Mucosa of descending colon (tissue), 3 donors: ENCODE results near the gene TPI1. TPM values are rescaled to one million over a fixed set of nuclear protein-coding genes. Genes with fewer than 3 reads are reported as not detected.

ENCODE experiments used
- ATAC-seq: fragments of 200-7000 bp; cut with Tn5 transposase; one replicate; pipeline ENCODE4 v1.9.1; 2020; ENCODE audit warnings: mild to moderate bottlenecking, moderate library complexity
- DNase-seq, 3 donors: peaks; one replicate each; pipeline ENCODE4 v3.0.0-alpha.2; 2020
- H3K36me3 ChIP-seq: fragments of 200-600 bp; one replicate; pipeline ENCODE4 v1.8.0; 2021; ENCODE audit warnings: low read depth, mild to moderate bottlenecking
- H3K4me1 ChIP-seq: fragments of 200-600 bp; one replicate; pipeline ENCODE4 v1.8.0; 2021; ENCODE audit warnings: low read depth, mild to moderate bottlenecking
- H3K4me3 ChIP-seq: fragments of 200-600 bp; one replicate; pipeline ENCODE4 v1.8.0; 2021; ENCODE audit warnings: mild to moderate bottlenecking
- H3K9me3 ChIP-seq: fragments of 200-600 bp; one replicate; pipeline ENCODE4 v1.8.0; 2021; ENCODE audit warnings: mild to moderate bottlenecking
- intact Hi-C, 2 donors: fragments of 100-400 bp; cut with DNase I in 1 of 2; cut with micrococcal nuclease in 1 of 2; formaldehyde crosslinking; loops; one replicate each; pipeline versions ENCODE4 v1.11.0 to v1.11.1; 2022; cut with DNase I, micrococcal nuclease
- total RNA-seq, 3 donors: library from RNA; stranded (reverse); fragmentation: NEBNext Ultra II Directional in 2 of 3; extraction: Animal tissue kit (Norgen Biotek cat#: 25700) in 2 of 3; gene quantifications; one replicate each; pipeline versions ENCODE4 v1.2.1 to v1.2.4, GENCODE V29; 2021 to 2023
- TF ChIP-seq, protein P1 (sequence below): fragments of 200-600 bp; IDR thresholded peaks from one replicate; pipeline ENCODE4 v1.8.0; 2022; ENCODE audit warnings: antibody characterized with exemption, mild to moderate bottlenecking
- donor health status: DM: no; HTN: no; CAD: no; lungs with moderate emphysema.
- donor health status: DM: no; HTN: no; CAD: no.
- donor health status: DM: no; HTN: yes; CAD: no.

The TPI1 gene
- total RNA-seq, 3 donors from 2014 or later = 408 to 766 (median 700) TPM

DNA sequence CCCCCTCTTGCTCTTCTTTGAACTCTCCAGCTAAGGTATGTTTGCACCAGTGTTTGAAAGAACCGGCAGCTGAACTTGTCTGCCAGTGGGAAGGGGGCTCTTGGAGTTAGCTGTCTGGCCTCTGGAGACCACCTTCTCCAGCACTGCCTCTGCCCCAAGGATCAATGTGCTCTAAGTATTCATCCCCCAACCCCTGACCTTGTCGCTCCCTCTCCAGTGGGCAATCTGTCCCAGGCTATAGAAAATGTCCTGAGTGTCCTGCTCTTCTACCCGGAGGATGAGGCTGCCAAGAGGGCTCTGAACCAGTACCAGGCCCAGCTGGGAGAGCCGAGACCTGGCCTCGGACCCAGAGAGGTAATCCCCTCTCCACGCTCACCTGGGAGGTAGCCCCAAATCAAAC lies 36.3 kb upstream of the TPI1 start:
- no peaks in the 10 kb centered on the region for H3K36me3 ChIP-seq
- TF ChIP-seq, protein P1, sequence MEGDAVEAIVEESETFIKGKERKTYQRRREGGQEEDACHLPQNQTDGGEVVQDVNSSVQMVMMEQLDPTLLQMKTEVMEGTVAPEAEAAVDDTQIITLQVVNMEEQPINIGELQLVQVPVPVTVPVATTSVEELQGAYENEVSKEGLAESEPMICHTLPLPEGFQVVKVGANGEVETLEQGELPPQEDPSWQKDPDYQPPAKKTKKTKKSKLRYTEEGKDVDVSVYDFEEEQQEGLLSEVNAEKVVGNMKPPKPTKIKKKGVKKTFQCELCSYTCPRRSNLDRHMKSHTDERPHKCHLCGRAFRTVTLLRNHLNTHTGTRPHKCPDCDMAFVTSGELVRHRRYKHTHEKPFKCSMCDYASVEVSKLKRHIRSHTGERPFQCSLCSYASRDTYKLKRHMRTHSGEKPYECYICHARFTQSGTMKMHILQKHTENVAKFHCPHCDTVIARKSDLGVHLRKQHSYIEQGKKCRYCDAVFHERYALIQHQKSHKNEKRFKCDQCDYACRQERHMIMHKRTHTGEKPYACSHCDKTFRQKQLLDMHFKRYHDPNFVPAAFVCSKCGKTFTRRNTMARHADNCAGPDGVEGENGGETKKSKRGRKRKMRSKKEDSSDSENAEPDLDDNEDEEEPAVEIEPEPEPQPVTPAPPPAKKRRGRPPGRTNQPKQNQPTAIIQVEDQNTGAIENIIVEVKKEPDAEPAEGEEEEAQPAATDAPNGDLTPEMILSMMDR = no peak
- ATAC-seq = no peak
- DNase-seq = peak in 2 of 3 donors; percentile 15 to 36
- H3K4me3 ChIP-seq = no peak overlapping the region
- intact Hi-C loops = no loop called here
- no peaks in the 10 kb centered on the region for H3K9me3 ChIP-seq
- peaks cover 6% of the 10 kb centered on the region for H3K4me1 ChIP-seq

DNA sequence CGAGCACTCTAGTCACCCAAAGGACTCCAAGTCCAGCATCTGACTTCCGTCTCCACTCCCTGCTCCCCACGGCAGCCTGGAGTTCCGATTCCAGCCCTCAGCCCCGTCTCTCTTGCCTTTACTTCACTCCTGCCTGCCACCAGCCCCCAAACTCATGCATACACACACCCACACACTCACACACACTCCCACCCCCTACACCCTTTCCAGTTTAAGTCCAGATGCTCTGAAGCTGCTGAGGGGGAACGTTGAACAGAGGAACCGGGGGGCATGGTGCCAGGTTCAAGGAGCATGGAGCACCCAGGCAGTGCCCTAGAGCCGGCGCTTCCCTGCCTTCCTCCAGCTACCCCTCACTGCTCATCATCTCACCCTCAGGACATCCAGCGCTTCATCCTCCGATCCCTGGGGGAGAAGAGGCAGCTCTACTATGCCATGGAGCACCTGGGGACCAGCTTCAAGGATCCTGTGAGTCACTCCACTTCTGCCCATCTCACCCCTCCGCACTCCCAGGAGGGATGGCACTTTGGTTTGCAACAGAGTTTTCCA lies 35.8 kb upstream of the TPI1 start:
- peaks cover 6% of the 10 kb centered on the region for H3K4me1 ChIP-seq
- no peak for ATAC-seq
- H3K4me3 ChIP-seq = no peak overlapping the region
- DNase-seq = peak in 1 of 3 donors; percentile 14
- intact Hi-C loops = no loop called here
- H3K9me3 ChIP-seq = no peaks in the 10 kb centered on the region
- TF ChIP-seq, protein P1 = no peak
- H3K36me3 ChIP-seq = no peaks in the 10 kb centered on the region

DNA sequence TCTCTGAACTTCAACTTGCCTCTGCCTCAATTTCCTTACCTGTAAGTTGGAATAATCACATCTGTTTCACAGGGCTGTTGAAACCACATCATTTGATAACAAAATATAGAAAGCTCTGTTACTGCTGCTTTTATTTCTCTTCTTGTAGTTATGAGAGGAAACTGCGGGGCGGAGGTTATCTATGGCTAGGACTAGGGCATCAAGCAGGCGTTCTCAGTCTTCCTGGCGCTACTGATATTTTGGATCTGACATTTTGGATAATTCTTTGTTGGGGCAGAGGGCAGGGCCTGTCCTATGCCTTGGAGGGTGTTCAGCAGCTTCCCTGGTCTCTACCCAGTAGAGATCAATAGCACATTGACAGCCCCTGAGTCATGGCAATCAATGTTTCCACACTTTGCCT lies 35.2 kb upstream of the TPI1 start:
- H3K4me3 ChIP-seq = no peak overlapping the region
- TF ChIP-seq, protein P1 = no peak
- DNase-seq = peak in 2 of 3 donors; percentile 2
- H3K36me3 ChIP-seq = no peaks in the 10 kb centered on the region
- ATAC-seq = no peak
- peaks cover 5% of the 10 kb centered on the region for H3K4me1 ChIP-seq
- intact Hi-C loops = no loop called here
- no peaks in the 10 kb centered on the region for H3K9me3 ChIP-seq

DNA sequence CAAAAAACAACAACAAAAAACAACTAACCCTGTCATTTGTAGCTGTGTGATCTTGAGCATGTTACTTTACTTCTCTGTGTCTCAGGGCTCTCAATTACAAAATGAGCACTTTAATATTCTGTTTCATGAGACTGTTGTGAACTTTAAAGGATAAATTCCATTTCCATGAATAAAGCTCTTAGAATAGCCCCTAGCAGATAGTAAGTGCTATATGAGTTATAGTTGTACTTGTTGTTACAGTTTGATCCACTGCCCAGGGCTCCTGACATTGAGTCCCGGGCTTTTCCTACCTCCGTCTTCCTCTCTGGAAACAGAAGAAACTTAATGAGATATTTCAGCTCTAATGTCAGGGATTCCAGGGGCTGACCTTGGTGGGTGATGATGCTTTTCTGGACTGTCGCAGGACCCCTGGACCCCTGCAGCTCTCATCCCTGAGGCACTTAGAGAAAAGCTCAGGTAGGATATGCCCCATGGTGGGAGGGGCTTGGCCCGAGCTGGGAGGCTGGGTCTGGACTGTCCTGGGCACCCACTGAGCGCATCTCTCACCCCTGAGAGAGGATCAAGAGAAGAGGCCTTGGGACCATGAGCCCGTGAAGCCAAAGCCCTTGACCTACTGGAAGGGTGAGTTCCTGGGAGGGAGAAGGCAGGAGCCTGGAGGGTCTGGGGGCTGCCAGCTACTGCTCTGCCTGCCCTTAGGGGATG lies 34.0 kb upstream of the TPI1 start:
- H3K36me3 ChIP-seq = no peaks in the 10 kb centered on the region

DNA sequence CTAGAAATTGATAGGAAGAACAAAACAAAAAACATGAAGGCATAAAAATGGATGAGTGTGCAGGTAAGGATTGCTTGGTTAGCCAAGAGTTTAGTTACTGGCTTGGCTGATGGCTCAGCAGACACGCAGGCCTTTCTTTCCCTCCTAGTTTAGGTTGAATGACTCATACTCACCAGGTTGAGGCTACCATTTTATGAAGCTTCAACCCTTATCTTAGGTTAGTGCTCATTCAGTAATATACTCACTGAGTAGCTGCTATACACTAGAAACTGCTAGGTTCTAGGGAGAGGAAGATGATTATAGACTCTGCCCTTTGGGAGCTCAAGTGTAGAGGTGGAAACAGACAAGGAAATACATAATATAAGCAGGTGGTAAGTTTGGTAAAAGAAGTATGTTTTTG lies 33.1 kb upstream of the TPI1 start:
- DNase-seq = no peak
- H3K36me3 ChIP-seq = no peaks in the 10 kb centered on the region
- ATAC-seq = no peak
- intact Hi-C loops = no loop called here
- no peaks in the 10 kb centered on the region for H3K9me3 ChIP-seq
- no peaks in the 10 kb centered on the region for H3K4me1 ChIP-seq
- TF ChIP-seq, protein P1 = no peak
- no peak overlapping the region for H3K4me3 ChIP-seq

More for the DNA sequence above, 34.0 kb upstream of the TPI1 start:
- TF ChIP-seq, protein P1 = no peak
- H3K9me3 ChIP-seq = no peaks in the 10 kb centered on the region
- peak in 2 of 3 donors; percentile 9 to 14 for DNase-seq
- no peak overlapping the region for H3K4me3 ChIP-seq
- H3K4me1 ChIP-seq = no peaks in the 10 kb centered on the region
- no peak for ATAC-seq
- intact Hi-C loops = no loop called here
